SU-DHL-6 (cell line): Measurements from ENCODE around the gene MKNK2.

Source experiments
- H2AFZ ChIP-seq: fragments of 200-600 bp; sonication (generic); 2 replicates; pipeline ENCODE4 v1.6.1; 2014; ENCODE audit warnings: low read depth, mild to moderate bottlenecking, moderate library complexity, mixed read lengths, antibody characterized with exemption, low read length; ENCODE audit not compliant: severe bottlenecking
- H3F3A ChIP-seq: fragments of 200-600 bp; shearing (Covaris generic); 2 replicates; pipeline ENCODE4 v1.6.0; 2016; ENCODE audit warnings: antibody characterized with exemption, mild to moderate bottlenecking; ENCODE audit not compliant: insufficient read depth
- H3K27ac ChIP-seq: fragments of 200-600 bp; sonication (generic); 2 replicates; pipeline ENCODE4 v1.5.1; 2016; ENCODE audit warnings: low read depth, mild to moderate bottlenecking, low read length, moderate library complexity, mixed read lengths
- H3K27me3 ChIP-seq: fragments of 200-600 bp; sonication (generic), shearing (Covaris generic); 2 replicates; pipeline ENCODE4 v1.6.0; 2014; ENCODE audit warnings: mild to moderate bottlenecking, low read length
- H3K36me3 ChIP-seq: fragments of 200-600 bp; sonication (generic); 2 replicates; pipeline ENCODE4 v1.6.1; 2014; ENCODE audit warnings: mild to moderate bottlenecking, low read length, mixed read lengths
- H3K4me2 ChIP-seq: fragments of 300-600, 200-600 bp; shearing (Covaris generic), sonication (generic); 2 replicates; pipeline ENCODE4 v1.6.0; 2014; ENCODE audit warnings: low read length, low read depth, mild to moderate bottlenecking; ENCODE audit not compliant: poor library complexity, severe bottlenecking
- H3K4me3 ChIP-seq: fragments of 200-600 bp; sonication (generic); 2 replicates; pipeline ENCODE4 v1.5.1; 2014; ENCODE audit warnings: antibody characterized with exemption, low read length, mild to moderate bottlenecking, mixed read lengths; ENCODE audit not compliant: insufficient read depth, poor library complexity, severe bottlenecking
- H3K79me2 ChIP-seq: fragments of 200-600 bp; sonication (generic); 2 replicates; pipeline ENCODE4 v1.6.1; 2014; ENCODE audit warnings: mild to moderate bottlenecking, low read length, moderate library complexity; ENCODE audit not compliant: insufficient read depth
- H3K9ac ChIP-seq: fragments of 200-600 bp; sonication (generic); 2 replicates; pipeline ENCODE4 v1.7.0; 2014; ENCODE audit warnings: mild to moderate bottlenecking, low read length
- H3K9me2 ChIP-seq: fragments of 200-600 bp; sonication (generic); replicated peaks from 2 replicates; pipeline ENCODE4 v1.6.1; 2014; ENCODE audit warnings: low read length; ENCODE audit not compliant: insufficient read depth
- H3K9me3 ChIP-seq: fragments of 200-600 bp; sonication (generic); 2 replicates; pipeline ENCODE4 v1.6.1; 2014; ENCODE audit warnings: low read length, mixed read lengths; ENCODE audit not compliant: insufficient read depth
- H4K20me1 ChIP-seq: fragments of 200-600 bp; sonication (generic); 2 replicates; pipeline ENCODE4 v1.6.1; 2014; ENCODE audit warnings: low read depth, mild to moderate bottlenecking, antibody characterized with exemption, low read length, moderate library complexity, mixed read lengths
- EZH2phosphoT487 ChIP-seq: fragments of 200-600 bp; sonication (generic), shearing (Covaris generic); conservative IDR thresholded peaks from 2 replicates; pipeline ENCODE4 v1.6.1; 2018; ENCODE audit warnings: mild to moderate bottlenecking, antibody characterized with exemption, low read length, moderate library complexity, mixed read lengths
- TF ChIP-seq, protein P1 (sequence below): fragments of 200-600 bp; sonication (generic); IDR thresholded peaks from one replicate; pipeline ENCODE4 v1.5.1; 2017; ENCODE audit warnings: antibody characterized with exemption, mild to moderate bottlenecking, low read length, moderate library complexity; ENCODE audit not compliant: insufficient read depth, poor library complexity, severe bottlenecking

Gene MKNK2

DNA sequence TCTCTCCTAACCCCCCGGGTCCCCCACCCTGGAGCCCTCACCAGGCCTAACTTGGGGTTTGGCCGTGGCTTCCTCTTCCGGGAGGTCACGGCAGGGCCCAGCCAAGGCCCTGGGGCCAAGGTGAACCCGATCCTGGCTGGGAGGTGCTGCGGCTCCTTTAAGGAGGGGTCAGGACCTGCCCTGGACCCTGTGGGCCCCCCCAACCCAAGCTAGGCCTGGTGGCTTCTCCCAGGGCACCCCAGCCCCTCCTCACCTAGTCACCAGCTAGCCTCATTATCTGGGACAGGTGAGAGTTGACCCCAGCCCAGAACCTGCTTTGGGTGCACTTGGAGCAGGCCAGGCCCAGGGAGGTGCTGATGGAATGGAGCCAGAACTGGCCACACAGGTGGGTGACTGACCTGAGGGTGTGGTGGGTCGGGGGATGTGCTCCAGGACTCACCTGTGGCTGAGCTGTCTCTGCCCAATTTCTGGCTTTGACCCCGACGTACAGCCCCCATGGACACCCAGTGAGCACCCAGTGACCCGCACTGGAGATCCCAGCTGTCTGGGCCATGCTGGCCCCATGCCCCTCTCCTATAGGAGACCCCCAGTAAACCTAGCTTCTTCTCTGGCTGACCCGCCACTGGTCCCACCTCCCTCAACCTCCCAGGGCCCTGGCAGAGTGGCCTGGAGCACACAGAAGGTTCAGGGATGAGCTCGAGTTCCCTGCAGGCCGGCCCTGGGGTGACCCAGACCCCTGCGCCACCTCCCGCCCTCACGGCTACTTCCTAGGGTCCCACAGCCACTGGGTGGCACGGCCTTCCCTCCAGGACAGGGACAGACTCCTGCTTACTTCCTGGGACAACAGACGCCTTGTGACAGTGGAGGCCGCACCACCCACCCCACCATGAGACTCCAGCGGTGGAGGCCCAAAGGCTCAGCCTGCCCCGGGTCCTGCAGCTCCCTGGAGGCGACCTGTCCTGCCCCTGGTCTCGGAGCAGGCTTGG lies 6.7 kb upstream of the MKNK2 start:
- TF ChIP-seq, protein P1, sequence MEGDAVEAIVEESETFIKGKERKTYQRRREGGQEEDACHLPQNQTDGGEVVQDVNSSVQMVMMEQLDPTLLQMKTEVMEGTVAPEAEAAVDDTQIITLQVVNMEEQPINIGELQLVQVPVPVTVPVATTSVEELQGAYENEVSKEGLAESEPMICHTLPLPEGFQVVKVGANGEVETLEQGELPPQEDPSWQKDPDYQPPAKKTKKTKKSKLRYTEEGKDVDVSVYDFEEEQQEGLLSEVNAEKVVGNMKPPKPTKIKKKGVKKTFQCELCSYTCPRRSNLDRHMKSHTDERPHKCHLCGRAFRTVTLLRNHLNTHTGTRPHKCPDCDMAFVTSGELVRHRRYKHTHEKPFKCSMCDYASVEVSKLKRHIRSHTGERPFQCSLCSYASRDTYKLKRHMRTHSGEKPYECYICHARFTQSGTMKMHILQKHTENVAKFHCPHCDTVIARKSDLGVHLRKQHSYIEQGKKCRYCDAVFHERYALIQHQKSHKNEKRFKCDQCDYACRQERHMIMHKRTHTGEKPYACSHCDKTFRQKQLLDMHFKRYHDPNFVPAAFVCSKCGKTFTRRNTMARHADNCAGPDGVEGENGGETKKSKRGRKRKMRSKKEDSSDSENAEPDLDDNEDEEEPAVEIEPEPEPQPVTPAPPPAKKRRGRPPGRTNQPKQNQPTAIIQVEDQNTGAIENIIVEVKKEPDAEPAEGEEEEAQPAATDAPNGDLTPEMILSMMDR = no peak
- no peak for TF ChIP-seq EZH2phosphoT487
- Histone ChIP-seq H3K27me3 (no peaks in the 10 kb centered on the region), H3K4me2 (no peak overlapping the region), H4K20me1 (no peaks in the 10 kb centered on the region), H3K36me3 (no peaks in the 10 kb centered on the region), H3F3A (peaks cover 19% of the 10 kb centered on the region), H3K27ac (peak overlapping the region; percentile 59), H3K4me3 (no peak overlapping the region), H3K9me3 (no peaks in the 10 kb centered on the region), H3K9me2 (no peaks in the 10 kb centered on the region), H3K79me2 (no peaks in the 10 kb centered on the region), H2AFZ (no peak overlapping the region), H3K9ac (no peak overlapping the region)

DNA sequence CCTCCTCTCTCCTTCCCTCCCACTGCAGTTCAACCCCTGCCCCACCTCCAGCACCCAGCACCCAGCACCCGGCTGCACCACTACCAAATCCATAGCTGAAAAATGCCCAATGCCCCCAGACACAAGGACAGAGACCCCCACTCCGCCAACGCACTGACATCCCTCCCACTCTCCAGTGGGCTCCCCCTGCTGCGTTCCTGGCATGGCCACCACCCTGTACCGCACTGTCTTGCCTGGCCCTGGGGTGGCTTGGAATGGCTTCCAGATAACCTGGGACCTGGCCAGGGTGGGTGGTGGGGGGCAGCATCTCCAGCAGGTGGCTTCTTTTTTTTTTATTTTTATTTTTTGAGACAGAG lies 5.8 kb upstream of the MKNK2 start:
- Histone ChIP-seq H2AFZ (no peak overlapping the region), H4K20me1 (no peaks in the 10 kb centered on the region), H3K4me2 (no peak overlapping the region), H3K36me3 (no peaks in the 10 kb centered on the region), H3K9ac (no peak overlapping the region), H3K4me3 (no peak overlapping the region), H3F3A (peaks cover 25% of the 10 kb centered on the region), H3K27ac (no peak overlapping the region), H3K9me2 (no peaks in the 10 kb centered on the region), H3K27me3 (no peaks in the 10 kb centered on the region), H3K9me3 (no peaks in the 10 kb centered on the region), H3K79me2 (no peaks in the 10 kb centered on the region)
- TF ChIP-seq, protein P1 = no peak
- TF ChIP-seq EZH2phosphoT487 = no peak

DNA sequence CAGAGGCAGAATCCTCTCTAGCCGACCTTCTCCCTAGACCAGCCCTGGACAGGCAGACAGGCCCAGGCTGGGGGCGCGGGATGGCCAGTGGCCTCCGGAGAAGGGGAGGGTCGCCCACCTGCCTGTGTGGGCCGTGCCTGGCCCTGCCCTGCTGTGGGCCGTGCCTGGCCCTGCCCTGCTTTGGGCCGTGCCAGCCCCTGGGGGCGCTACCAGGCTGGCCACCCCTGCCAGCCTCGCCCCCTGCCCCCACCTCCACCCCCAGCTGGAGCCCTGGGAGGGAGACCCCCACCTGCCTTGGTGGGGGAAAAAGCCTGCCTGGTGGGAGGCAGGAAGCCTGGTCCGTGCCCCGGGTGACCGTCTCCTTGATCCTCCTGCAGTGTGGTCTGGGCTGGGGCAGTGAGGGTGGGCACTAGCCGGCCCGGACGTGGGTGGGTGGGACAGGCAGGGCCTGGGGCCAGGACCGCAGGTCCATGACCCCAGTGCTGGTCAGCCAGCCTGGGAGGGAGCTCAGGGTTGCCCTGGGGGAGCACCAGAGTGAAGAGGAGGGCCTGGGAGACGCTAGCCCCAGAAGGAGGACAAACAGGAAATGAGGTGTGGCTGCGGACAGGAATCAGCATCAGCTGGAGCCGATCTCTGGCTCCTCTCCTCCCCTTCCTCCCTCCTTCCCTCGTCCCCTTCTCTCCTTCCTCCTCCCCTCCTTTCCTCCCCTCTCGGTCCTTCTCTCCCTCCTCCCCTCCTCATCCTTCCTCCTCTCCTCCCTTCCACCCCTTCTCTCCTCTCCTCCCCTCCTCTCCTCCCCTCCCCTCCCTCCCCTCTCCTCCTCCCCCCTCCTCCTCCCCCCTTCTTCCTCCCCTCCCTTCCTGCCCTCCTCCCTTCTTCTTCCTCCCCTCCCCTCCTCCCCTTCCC lies 5.1 kb upstream of the MKNK2 start:
- no peak for TF ChIP-seq EZH2phosphoT487
- TF ChIP-seq, protein P1 = no peak
- peaks cover 30% of the 10 kb centered on the region for H3F3A ChIP-seq
- H2AFZ ChIP-seq = no peak overlapping the region
- H3K9ac ChIP-seq = peak overlapping the region; percentile 3; the same call in 1 of the 2 replicates
- H3K79me2 ChIP-seq = no peaks in the 10 kb centered on the region
- H3K36me3 ChIP-seq = no peaks in the 10 kb centered on the region
- H3K9me3 ChIP-seq = no peaks in the 10 kb centered on the region
- H3K27ac ChIP-seq = peak overlapping the region; percentile 22; the same call in 1 of the 2 replicates
- H3K27me3 ChIP-seq = no peaks in the 10 kb centered on the region
- no peaks in the 10 kb centered on the region for H3K9me2 ChIP-seq
- no peak overlapping the region for H3K4me3 ChIP-seq
- H3K4me2 ChIP-seq = peak overlapping the region; percentile 6
- no peaks in the 10 kb centered on the region for H4K20me1 ChIP-seq
